GM23338 (cell line): ENCODE data around the gene LFNG.

Source experiments
- CREB1 ChIP-seq: fragments of 250-450 bp; sonication (Bioruptor Pico); IDR thresholded peaks from 2 replicates; pipeline ENCODE4 v1.5.0; 2020; ENCODE audit warnings: low read depth, mild to moderate bottlenecking, moderate library complexity
- EZH2 ChIP-seq: fragments of 200-600 bp; sonication (generic); IDR thresholded peaks from one replicate; pipeline ENCODE4 v1.8.0; 2017; ENCODE audit warnings: antibody characterized with exemption, mild to moderate bottlenecking, low read depth; ENCODE audit not compliant: unreplicated experiment
- EZH2phosphoT487 ChIP-seq: fragments of 200-600 bp; sonication (generic); IDR thresholded peaks from one replicate; pipeline ENCODE4 v1.8.1; 2018; ENCODE audit warnings: antibody characterized with exemption; ENCODE audit not compliant: unreplicated experiment
- JUNB ChIP-seq: IDR thresholded peaks from one replicate; pipeline ENCODE4 v1.6.1; 2016; ENCODE audit warnings: antibody characterized with exemption; ENCODE audit not compliant: unreplicated experiment
- POLR2AphosphoS5 ChIP-seq: IDR thresholded peaks from 2 replicates; pipeline ENCODE4 v1.6.1; 2016; ENCODE audit warnings: antibody characterized with exemption, low read depth
- STAT1 ChIP-seq: IDR thresholded peaks from one replicate; pipeline ENCODE4 v1.6.1; 2016; ENCODE audit warnings: antibody characterized with exemption; ENCODE audit not compliant: unreplicated experiment
- ZNF114 ChIP-seq: fragments of 250-450 bp; sonication (Bioruptor Pico); IDR thresholded peaks from 2 replicates; pipeline ENCODE4 v1.5.0; 2020; ENCODE audit warnings: mild to moderate bottlenecking, moderate library complexity
- TF ChIP-seq, protein P1 (sequence below), 2 experiments: fragments of 200-600 bp in 1 of 2; sonication (generic) in 1 of 2; conservative IDR thresholded peaks; 2 replicates each; pipeline versions ENCODE4 v1.5.1 to v1.6.1; 2016 to 2017; ENCODE audit warnings: antibody characterized with exemption in 2 of 2, low read depth in 2 of 2, mild to moderate bottlenecking in 2 of 2, moderate library complexity in 1 of 2
- TF ChIP-seq, protein P2 (sequence below): IDR thresholded peaks from one replicate; pipeline ENCODE4 v1.6.1; 2018; ENCODE audit warnings: antibody characterized with exemption; ENCODE audit not compliant: unreplicated experiment
- TF ChIP-seq, protein P3 (sequence below): IDR thresholded peaks from 2 replicates; pipeline ENCODE4 v1.6.1; 2016; ENCODE audit warnings: antibody characterized with exemption

DNA sequence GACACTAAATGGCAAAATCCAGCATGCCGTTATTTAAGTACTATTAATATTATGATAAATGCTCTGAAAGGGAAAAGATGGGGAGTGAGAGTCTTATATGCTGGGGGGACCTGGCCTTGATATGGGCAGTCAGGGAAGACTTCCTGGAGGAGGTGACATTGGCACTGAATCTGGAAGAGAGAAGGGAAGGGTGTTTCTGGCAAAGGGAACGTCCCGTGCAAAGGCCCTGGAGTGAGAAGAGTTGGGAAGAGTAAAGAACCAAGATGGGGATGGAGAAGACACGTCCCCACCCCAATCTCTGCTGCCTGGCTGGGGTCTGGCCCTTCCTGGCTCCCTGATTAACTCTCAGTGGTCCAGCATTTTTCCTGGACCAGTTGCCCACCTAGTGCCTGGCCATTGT, 38.4 kb upstream of the LFNG start:
- TF ChIP-seq, protein P1, sequence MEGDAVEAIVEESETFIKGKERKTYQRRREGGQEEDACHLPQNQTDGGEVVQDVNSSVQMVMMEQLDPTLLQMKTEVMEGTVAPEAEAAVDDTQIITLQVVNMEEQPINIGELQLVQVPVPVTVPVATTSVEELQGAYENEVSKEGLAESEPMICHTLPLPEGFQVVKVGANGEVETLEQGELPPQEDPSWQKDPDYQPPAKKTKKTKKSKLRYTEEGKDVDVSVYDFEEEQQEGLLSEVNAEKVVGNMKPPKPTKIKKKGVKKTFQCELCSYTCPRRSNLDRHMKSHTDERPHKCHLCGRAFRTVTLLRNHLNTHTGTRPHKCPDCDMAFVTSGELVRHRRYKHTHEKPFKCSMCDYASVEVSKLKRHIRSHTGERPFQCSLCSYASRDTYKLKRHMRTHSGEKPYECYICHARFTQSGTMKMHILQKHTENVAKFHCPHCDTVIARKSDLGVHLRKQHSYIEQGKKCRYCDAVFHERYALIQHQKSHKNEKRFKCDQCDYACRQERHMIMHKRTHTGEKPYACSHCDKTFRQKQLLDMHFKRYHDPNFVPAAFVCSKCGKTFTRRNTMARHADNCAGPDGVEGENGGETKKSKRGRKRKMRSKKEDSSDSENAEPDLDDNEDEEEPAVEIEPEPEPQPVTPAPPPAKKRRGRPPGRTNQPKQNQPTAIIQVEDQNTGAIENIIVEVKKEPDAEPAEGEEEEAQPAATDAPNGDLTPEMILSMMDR (conservative IDR thresholded peaks at IDR 0.05; ENCODE audit: low read depth in 2 of 2) = no peak
- TF ChIP-seq EZH2phosphoT487 = no peak
- TF ChIP-seq, protein P2, sequence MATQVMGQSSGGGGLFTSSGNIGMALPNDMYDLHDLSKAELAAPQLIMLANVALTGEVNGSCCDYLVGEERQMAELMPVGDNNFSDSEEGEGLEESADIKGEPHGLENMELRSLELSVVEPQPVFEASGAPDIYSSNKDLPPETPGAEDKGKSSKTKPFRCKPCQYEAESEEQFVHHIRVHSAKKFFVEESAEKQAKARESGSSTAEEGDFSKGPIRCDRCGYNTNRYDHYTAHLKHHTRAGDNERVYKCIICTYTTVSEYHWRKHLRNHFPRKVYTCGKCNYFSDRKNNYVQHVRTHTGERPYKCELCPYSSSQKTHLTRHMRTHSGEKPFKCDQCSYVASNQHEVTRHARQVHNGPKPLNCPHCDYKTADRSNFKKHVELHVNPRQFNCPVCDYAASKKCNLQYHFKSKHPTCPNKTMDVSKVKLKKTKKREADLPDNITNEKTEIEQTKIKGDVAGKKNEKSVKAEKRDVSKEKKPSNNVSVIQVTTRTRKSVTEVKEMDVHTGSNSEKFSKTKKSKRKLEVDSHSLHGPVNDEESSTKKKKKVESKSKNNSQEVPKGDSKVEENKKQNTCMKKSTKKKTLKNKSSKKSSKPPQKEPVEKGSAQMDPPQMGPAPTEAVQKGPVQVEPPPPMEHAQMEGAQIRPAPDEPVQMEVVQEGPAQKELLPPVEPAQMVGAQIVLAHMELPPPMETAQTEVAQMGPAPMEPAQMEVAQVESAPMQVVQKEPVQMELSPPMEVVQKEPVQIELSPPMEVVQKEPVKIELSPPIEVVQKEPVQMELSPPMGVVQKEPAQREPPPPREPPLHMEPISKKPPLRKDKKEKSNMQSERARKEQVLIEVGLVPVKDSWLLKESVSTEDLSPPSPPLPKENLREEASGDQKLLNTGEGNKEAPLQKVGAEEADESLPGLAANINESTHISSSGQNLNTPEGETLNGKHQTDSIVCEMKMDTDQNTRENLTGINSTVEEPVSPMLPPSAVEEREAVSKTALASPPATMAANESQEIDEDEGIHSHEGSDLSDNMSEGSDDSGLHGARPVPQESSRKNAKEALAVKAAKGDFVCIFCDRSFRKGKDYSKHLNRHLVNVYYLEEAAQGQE = no peak
- no peak for TF ChIP-seq ZNF114 (CRISPR knock-in tag)
- no peak for TF ChIP-seq EZH2
- TF ChIP-seq CREB1 (CRISPR knock-in tag) = no peak
- TF ChIP-seq POLR2AphosphoS5 = no peak
- TF ChIP-seq, protein P3, sequence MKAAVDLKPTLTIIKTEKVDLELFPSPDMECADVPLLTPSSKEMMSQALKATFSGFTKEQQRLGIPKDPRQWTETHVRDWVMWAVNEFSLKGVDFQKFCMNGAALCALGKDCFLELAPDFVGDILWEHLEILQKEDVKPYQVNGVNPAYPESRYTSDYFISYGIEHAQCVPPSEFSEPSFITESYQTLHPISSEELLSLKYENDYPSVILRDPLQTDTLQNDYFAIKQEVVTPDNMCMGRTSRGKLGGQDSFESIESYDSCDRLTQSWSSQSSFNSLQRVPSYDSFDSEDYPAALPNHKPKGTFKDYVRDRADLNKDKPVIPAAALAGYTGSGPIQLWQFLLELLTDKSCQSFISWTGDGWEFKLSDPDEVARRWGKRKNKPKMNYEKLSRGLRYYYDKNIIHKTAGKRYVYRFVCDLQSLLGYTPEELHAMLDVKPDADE = no peak
- no peak for TF ChIP-seq JUNB
- no peak for TF ChIP-seq STAT1
